ENCODE results near the gene CNOT8.
"Not testable (repeated sequence)": the region's sequence is repeated elsewhere in the genome, so short reads cannot be mapped to it uniquely, and the experiment has no call there.

CNOT8 gene

DNA sequence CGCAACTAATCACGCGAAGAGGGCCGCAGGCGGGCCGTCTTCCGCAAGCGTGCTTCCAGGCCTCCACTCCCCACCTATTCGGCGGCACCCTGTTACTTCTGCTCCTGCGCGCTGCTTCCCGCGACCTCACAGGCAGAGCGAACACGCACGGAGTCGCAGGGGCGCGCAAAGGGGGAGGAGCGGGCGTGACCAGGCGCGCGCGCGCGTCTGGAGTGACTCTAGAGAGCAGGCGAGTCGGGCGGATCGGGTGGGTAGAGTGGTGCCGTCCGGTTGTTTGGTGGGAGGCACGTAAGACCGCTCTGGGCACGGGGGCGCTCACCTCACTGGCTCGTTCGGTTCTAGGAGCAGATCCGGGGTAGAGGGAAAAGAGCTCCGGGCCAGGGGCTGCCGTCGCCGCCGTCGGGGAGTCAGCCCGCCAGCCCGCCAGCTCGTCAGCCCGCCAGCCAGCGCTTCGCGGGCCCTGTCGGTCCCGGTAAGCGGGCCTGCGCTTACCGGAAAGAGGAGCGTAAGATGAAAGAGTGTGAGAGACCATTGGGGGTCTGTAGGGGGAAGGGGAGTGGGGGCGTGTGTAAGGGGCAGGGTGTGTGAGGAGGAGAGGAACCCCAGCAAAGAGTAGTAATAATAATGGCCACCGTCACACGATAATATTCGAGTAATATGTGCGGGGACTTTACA, at the start of gene CNOT8:
CNOT8 (plus strand) TSS at position 331 of the 675 bp plus-strand sequence. CDS start 4,652 bp downstream, outside the sequence.
- Mint-ChIP-seq H3K36me3 (peaks cover 6% of the 10 kb centered on the region), H3K27ac (peak within 1 kb of the TSS; percentile 94), H3K9me3 (no peaks in the 10 kb centered on the region), H3K27me3 (no peaks in the 10 kb centered on the region), H3K4me1 (peaks cover 34% of the 10 kb centered on the region), H3K4me3 (peak within 1 kb of the TSS; percentile 93)
- ATAC-seq (ENCODE audit: low read depth): peak; percentile 71
- peak; percentile 98 for DNase-seq (ENCODE audit: low spot score in 2 of 2)

DNA sequence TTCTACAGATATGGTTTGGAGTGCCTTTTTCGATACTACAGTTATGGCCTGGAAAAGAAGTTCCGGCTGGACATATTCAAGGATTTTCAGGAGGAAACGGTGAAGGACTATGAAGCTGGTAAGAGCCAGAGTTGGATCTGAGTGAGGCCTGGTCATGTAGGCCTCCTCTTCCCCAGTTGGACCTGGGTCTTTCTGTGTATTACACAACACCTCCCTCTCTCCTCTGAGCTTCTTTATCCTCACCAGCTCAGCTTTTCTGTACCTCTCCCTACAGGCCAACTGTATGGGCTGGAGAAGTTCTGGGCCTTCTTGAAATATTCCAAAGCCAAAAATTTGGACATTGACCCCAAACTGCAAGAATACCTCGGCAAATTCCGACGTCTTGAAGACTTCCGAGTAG, 47.2 kb upstream of the CNOT8 start:
- no peaks in the 10 kb centered on the region for H3K9me3 Mint-ChIP-seq
- no peak for ATAC-seq (ENCODE audit: low read depth)
- DNase-seq (ENCODE audit: low spot score in 2 of 2): no peak
- no peak overlapping the region for H3K4me3 Mint-ChIP-seq
- H3K27me3 Mint-ChIP-seq: no peaks in the 10 kb centered on the region
- H3K4me1 Mint-ChIP-seq: peaks cover 21% of the 10 kb centered on the region
- H3K27ac Mint-ChIP-seq: no peak overlapping the region
- peaks cover 28% of the 10 kb centered on the region for H3K36me3 Mint-ChIP-seq

DNA sequence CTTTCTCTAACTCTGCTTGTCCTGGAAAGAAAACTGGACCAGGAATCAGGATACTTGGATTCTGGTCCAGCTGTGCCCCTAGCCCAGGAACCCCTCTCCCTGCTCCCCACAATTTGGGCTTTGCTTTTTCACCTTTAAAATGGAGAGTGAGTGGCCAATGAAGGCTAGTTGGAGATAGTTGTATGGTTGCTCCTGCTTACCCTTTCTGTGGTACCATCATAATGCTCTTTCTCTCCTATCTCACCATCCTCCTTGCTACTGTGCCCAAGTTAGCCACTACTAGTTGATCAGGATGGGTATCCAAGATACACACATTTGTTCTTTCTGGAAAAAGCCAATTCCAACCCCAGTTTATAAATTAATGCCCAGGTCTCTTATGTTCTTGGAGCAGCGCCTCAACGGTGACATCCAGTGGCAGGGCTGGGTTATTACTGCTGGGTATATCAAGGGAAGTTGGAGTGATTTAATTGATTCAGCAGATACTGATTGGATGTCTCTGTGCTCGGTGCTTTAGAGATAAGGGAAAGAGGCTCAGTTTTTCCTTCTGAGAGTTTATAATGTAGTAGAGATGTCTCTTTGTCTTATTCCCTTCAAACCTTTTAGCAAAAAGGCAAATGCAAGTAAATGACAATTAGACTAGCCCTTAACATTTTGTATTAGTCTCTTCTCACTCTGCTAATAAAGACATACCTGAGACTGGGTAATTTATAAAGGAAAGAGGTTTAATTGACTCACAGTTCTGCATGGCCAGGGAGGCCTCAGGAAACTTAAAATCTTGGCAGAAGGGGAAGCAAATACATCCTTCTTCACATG, 46.6 kb upstream of the CNOT8 start:
- Mint-ChIP-seq H3K27ac (peak overlapping the region; percentile 75), H3K9me3 (no peaks in the 10 kb centered on the region), H3K36me3 (peaks cover 29% of the 10 kb centered on the region), H3K27me3 (no peaks in the 10 kb centered on the region), H3K4me3 (no peak overlapping the region), H3K4me1 (peaks cover 23% of the 10 kb centered on the region)
- peak; percentile 79 for ATAC-seq (ENCODE audit: low read depth)
- DNase-seq (ENCODE audit: low spot score in 2 of 2): peak; percentile 61 to 64

DNA sequence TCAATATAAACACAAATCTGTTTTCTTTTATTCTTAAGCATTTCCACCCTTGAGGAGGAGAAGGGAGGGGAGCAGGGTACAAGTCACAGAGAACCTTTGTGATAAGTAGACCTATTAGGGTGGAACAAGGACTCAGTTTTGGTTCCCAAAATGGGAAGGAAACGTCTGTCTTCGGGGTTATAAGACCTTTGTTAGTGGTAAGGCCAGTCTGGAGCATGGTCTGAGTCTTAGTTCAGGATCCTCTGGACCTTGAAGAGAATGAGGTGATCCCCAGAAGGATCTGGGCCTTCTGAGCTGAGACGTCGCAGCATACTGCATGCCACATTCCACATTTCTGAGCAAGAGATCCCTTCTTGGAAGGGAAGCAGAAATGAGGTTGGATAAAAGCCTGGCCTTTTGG, 45.3 kb upstream of the CNOT8 start:
- peak overlapping the region; percentile 48 for H3K27ac Mint-ChIP-seq
- H3K36me3 Mint-ChIP-seq: peaks cover 29% of the 10 kb centered on the region
- peaks cover 23% of the 10 kb centered on the region for H3K4me1 Mint-ChIP-seq
- no peak overlapping the region for H3K4me3 Mint-ChIP-seq
- H3K27me3 Mint-ChIP-seq: no peaks in the 10 kb centered on the region
- H3K9me3 Mint-ChIP-seq: no peaks in the 10 kb centered on the region
- ATAC-seq (ENCODE audit: low read depth): no peak
- no peak for DNase-seq (ENCODE audit: low spot score in 2 of 2)

DNA sequence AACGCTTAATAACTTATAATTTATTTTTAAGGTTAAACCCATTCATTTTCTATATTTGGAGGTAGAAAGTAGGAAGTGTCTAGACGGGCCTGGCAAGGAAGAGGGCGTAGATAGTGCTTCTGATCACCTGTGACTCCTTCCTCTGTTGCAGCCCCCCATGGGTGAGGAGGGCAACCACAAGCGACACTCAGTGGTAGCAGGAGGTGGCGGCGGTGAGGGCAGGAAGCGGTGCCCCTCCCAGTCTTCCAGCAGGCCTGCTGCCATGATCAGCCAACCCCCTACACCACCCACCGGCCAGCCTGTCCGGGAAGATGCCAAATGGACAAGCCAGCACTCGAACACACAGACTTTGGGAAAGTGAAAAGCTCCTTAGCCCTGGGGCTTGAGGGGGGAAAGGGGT, 44.7 kb upstream of the CNOT8 start:
- ATAC-seq (ENCODE audit: low read depth) (peak; percentile 76), DNase-seq (ENCODE audit: low spot score in 2 of 2) (no peak)
- Mint-ChIP-seq H3K27ac (peak overlapping the region; percentile 48), H3K4me1 (peaks cover 23% of the 10 kb centered on the region), H3K4me3 (no peak overlapping the region), H3K27me3 (no peaks in the 10 kb centered on the region), H3K9me3 (no peaks in the 10 kb centered on the region), H3K36me3 (peaks cover 25% of the 10 kb centered on the region)

DNA sequence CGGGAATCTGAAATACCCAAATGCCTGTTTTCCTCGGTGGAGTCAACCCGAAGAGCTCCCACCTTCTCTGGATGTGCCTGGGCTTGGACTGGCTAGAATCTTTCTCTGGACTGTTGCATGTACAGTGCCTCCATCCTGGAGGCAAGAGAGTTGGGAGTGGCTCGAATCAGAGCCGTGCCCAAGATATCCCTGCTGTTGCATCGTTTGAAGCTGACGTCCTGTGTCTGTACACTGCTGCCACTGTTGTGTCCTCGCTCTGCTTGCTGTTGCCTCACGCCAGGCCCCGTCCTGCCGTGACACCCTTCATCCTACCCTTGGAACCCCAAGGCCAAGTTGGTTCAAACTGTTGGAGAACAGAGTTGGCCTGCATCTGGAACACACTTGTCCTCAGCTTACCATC, 43.4 kb upstream of the CNOT8 start:
- Mint-ChIP-seq H3K27ac (peak overlapping the region; percentile 51), H3K36me3 (peaks cover 22% of the 10 kb centered on the region), H3K9me3 (no peaks in the 10 kb centered on the region), H3K4me3 (no peak overlapping the region), H3K4me1 (peaks cover 23% of the 10 kb centered on the region), H3K27me3 (no peaks in the 10 kb centered on the region)
- no peak for DNase-seq (ENCODE audit: low spot score in 2 of 2)
- ATAC-seq (ENCODE audit: low read depth): no peak

DNA sequence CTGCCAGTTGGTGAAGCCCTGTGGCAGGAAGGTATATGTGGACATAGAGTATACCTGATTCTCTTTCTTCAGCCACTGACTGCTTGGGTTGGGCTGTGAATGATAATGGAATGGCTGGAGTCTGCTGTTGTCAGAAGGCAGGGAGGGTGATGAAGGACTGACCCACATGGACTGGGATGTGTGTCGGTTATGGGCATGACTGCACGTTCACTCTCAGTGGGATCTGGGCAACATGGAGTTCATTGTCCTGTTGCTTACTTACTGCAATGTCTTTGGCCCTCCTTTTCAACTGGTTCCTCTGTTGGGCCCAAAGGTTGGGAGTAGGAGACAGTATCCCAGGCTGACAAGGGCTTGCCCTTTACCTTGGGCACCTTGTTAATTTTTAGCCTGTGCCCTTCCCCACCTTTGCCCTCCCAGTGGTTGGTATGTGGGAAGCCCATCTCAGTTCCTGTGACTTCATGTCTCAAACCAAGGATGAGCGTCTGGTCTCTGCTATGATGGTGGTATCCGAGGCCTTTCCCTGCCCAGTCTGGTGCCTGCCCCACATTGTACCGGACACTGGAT, 42.7 kb upstream of the CNOT8 start:
- peak overlapping the region; percentile 51 for H3K27ac Mint-ChIP-seq
- peaks cover 22% of the 10 kb centered on the region for H3K36me3 Mint-ChIP-seq
- no peaks in the 10 kb centered on the region for H3K27me3 Mint-ChIP-seq
- ATAC-seq (ENCODE audit: low read depth): no peak
- DNase-seq (ENCODE audit: low spot score in 2 of 2): no peak
- H3K4me1 Mint-ChIP-seq: peaks cover 23% of the 10 kb centered on the region
- H3K9me3 Mint-ChIP-seq: no peaks in the 10 kb centered on the region
- H3K4me3 Mint-ChIP-seq: no peak overlapping the region

DNA sequence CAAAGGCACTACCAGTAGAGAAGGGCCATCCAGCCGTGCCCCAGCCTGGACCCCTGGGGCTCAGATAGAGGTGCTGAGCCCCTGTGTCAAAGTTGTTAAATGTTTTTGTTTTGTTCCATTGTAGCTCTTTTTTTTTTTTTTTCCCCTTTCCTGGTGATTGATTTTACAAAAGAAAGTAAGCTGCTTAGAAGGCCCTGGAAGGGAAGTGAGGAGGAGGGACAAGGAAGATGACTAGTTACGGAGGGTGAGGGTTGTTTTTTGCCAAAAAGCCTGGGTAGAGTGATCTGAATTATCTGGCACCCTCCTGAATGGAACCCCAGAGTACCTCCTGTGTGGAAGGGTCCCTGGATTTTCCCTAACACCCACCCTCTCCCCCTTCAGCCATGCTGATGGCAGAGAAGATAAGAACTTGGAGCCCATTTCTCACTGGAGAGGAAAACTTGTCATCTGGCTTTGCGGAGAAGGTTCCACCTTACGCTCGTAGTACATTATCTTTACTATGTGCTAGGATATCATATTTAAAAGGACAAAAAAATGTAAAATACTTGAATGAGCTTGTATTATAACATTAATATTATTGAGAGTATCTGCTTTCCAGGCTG, 41.4 kb upstream of the CNOT8 start:
- Mint-ChIP-seq H3K27me3 (no peaks in the 10 kb centered on the region), H3K4me3 (no peak overlapping the region), H3K36me3 (peaks cover 19% of the 10 kb centered on the region), H3K27ac (peak overlapping the region; percentile 51), H3K4me1 (peaks cover 20% of the 10 kb centered on the region), H3K9me3 (no peaks in the 10 kb centered on the region)
- DNase-seq (ENCODE audit: low spot score in 2 of 2): no peak
- ATAC-seq (ENCODE audit: low read depth): no peak

DNA sequence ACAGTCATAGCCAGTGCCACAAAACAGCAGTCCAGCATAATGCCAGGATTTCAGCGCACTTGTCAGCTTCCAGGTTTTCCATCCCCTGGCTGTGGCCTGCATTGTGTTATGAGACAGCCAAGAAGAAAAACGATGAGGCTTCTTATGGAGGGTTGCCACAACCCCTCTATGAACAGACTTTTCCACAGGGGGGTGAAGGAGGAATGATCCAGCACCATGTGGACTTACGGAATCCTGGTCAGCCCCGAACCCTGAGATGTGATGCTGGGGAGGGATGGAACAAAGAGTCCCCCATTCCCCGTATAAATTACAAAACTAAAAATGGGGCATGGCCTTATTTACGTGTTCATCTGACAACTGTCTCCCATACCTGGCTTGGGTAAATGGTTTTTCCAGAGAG, 40.6 kb upstream of the CNOT8 start:
- H3K36me3 Mint-ChIP-seq: peaks cover 18% of the 10 kb centered on the region
- no peak for DNase-seq (ENCODE audit: low spot score in 2 of 2)
- H3K9me3 Mint-ChIP-seq: no peaks in the 10 kb centered on the region
- no peak overlapping the region for H3K4me3 Mint-ChIP-seq
- H3K27me3 Mint-ChIP-seq: no peaks in the 10 kb centered on the region
- H3K27ac Mint-ChIP-seq: no peak overlapping the region
- peaks cover 14% of the 10 kb centered on the region for H3K4me1 Mint-ChIP-seq
- ATAC-seq (ENCODE audit: low read depth): no peak

DNA sequence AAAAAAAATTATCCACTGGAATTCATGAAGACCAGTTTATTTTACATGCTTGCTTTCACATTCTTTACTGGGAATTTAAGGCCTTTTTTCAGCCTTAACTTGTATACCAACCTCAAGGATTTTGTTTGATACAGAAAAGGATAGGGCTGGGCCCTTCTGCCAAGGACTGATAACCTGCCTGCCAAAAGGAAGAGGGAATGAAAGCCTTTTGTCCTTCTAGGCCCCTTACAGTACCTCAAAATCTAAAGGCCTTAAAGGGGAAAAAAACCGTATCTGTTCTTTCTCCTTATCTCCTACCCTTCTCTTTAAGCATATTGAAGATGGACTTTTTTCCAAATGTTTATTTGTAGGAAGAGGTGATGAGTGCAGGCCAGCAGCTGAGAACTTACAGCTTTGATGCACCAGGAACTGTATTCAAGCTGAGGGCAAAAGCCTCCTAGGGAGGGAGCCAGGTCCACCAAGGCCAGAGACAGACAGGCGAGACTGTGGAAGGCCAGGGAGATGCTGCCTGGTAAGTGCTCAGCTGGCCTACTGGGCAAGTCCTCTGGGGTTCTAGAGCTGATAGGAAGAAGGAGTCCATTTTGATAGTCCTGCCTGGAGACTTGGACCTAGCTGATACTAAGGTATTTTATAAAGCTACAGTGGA, 39.8 kb upstream of the CNOT8 start:
- Mint-ChIP-seq H3K36me3 (peaks cover 22% of the 10 kb centered on the region), H3K4me1 (peaks cover 11% of the 10 kb centered on the region), H3K27me3 (no peaks in the 10 kb centered on the region), H3K9me3 (no peaks in the 10 kb centered on the region), H3K4me3 (no peak overlapping the region), H3K27ac (no peak overlapping the region)
- ATAC-seq (ENCODE audit: low read depth) (no peak), DNase-seq (ENCODE audit: low spot score in 2 of 2) (no peak)

DNA sequence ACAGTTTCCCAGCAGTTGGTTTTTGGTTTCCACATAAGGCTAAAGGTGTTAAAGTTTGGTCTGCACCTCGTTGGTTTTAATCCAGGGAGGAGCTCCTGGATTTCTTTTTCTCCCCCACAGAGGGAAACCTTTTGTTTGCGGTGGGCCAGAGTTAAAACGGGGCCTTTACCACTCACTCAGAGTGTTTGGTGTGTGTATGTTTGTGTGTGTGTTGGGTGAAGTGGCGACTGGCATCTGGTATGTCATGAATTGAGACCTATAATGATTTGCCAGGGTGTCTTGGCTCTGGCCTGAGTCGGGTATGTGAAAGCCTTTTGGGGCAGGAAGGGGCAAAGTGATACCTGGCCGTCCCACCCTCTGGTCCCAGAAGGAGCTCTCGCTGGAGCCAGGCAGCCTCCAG, 38.9 kb upstream of the CNOT8 start:
- peaks cover 7% of the 10 kb centered on the region for H3K4me1 Mint-ChIP-seq
- peaks cover 22% of the 10 kb centered on the region for H3K36me3 Mint-ChIP-seq
- H3K9me3 Mint-ChIP-seq: no peaks in the 10 kb centered on the region
- H3K27me3 Mint-ChIP-seq: no peaks in the 10 kb centered on the region
- H3K4me3 Mint-ChIP-seq: no peak overlapping the region
- ATAC-seq (ENCODE audit: low read depth) (no peak), DNase-seq (ENCODE audit: low spot score in 2 of 2) (no peak)
- H3K27ac Mint-ChIP-seq: no peak overlapping the region

DNA sequence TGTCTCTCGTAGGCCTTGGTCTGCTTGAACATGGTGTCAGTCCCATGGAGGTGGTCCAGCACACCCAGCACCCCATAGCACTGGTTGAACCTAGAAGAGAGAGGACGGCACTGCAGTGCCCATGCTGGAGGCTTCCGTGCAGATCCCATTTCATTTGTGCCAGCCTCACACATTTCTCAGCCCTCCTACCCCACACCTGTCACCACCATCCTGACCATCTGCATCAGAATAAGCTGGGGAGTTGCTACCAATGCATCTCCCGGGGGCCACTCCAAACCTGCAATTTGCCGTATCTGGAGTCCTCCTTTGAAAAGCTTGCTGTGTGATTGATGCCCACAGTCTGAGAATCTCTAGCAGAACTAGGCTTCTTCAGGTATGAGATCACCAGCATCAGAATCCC, 38.0 kb upstream of the CNOT8 start:
- H3K27ac Mint-ChIP-seq: no peak overlapping the region

DNA sequence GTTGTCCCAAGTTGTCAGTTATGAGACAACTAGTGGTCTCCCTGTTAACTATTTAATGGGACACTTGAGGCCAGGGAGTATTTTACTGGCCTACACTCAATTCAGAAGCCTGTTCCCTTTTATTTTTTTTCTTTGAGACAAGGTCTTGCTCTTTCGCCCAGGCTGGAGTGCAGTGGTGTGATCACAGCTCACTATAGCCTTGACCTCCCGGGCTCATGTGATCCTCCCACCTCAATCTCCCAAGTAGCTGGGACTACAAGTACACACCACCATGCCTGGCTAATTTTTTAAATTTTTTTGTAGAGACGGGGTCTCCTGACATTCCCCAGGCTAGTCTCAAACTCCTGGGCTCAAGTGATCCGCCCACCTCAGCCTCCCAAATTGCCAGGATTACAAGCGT, 35.5 kb upstream of the CNOT8 start:
- H3K4me3 Mint-ChIP-seq; ATAC-seq (ENCODE audit: low read depth); H3K27ac Mint-ChIP-seq; H3K27me3 Mint-ChIP-seq; DNase-seq (ENCODE audit: low spot score in 2 of 2); H3K4me1 Mint-ChIP-seq; H3K9me3 Mint-ChIP-seq; H3K36me3 Mint-ChIP-seq: not testable (repeated sequence)

More for the DNA sequence above, 38.0 kb upstream of the CNOT8 start:
- H3K4me3 Mint-ChIP-seq: no peak overlapping the region
- no peaks in the 10 kb centered on the region for H3K9me3 Mint-ChIP-seq
- no peak for ATAC-seq (ENCODE audit: low read depth)
- peaks cover 7% of the 10 kb centered on the region for H3K4me1 Mint-ChIP-seq
- H3K27me3 Mint-ChIP-seq: no peaks in the 10 kb centered on the region
- H3K36me3 Mint-ChIP-seq: peaks cover 19% of the 10 kb centered on the region
- DNase-seq (ENCODE audit: low spot score in 2 of 2): no peak

DNA sequence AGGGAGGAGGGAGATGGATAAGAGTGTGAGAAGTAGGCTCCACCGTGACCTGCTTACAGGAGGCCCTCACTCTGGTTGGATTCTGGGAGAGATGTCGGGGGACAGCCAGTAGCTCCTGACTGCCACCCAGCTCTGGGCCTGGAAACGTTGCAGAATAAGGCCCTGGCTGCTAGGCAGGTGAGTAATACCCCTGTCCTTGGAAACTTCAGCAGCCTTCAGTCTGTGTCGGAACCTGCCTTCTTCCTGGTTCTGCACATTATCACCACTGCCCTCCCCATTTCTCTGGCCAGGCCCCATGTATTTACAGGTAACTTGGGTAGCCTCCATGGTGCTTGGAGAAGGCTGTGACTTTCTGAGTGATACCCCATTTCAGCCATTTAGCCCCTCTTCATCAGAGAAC, 34.8 kb upstream of the CNOT8 start:
- no peaks in the 10 kb centered on the region for H3K27me3 Mint-ChIP-seq
- H3K9me3 Mint-ChIP-seq: no peaks in the 10 kb centered on the region
- no peak for ATAC-seq (ENCODE audit: low read depth)
- DNase-seq (ENCODE audit: low spot score in 2 of 2): no peak
- peaks cover 5% of the 10 kb centered on the region for H3K4me1 Mint-ChIP-seq
- H3K4me3 Mint-ChIP-seq: no peak overlapping the region
- H3K27ac Mint-ChIP-seq: no peak overlapping the region
- H3K36me3 Mint-ChIP-seq: peaks cover 4% of the 10 kb centered on the region

Measured in memory B cell (primary cell).